Mucosa of descending colon (tissue), 3 donors: Measurements from ENCODE around the gene ICAM1. TPM values are rescaled to one million over a fixed set of nuclear protein-coding genes. Genes with fewer than 3 reads are reported as not detected.

Experiments
- ATAC-seq: fragments of 200-7000 bp; cut with Tn5 transposase; one replicate; pipeline ENCODE4 v1.9.1; 2020; ENCODE audit warnings: mild to moderate bottlenecking, moderate library complexity
- DNase-seq, 3 donors: peaks; one replicate each; pipeline ENCODE4 v3.0.0-alpha.2; 2020
- H3K36me3 ChIP-seq: fragments of 200-600 bp; one replicate; pipeline ENCODE4 v1.8.0; 2021; ENCODE audit warnings: low read depth, mild to moderate bottlenecking
- H3K4me1 ChIP-seq: fragments of 200-600 bp; one replicate; pipeline ENCODE4 v1.8.0; 2021; ENCODE audit warnings: low read depth, mild to moderate bottlenecking
- H3K4me3 ChIP-seq: fragments of 200-600 bp; one replicate; pipeline ENCODE4 v1.8.0; 2021; ENCODE audit warnings: mild to moderate bottlenecking
- H3K9me3 ChIP-seq: fragments of 200-600 bp; one replicate; pipeline ENCODE4 v1.8.0; 2021; ENCODE audit warnings: mild to moderate bottlenecking
- intact Hi-C, 2 donors: fragments of 100-400 bp; cut with DNase I in 1 of 2; cut with micrococcal nuclease in 1 of 2; formaldehyde crosslinking; loops; one replicate each; pipeline versions ENCODE4 v1.11.0 to v1.11.1; 2022; cut with DNase I, micrococcal nuclease
- total RNA-seq, 3 donors: library from RNA; stranded (reverse); fragmentation: NEBNext Ultra II Directional in 2 of 3; extraction: Animal tissue kit (Norgen Biotek cat#: 25700) in 2 of 3; gene quantifications; one replicate each; pipeline versions ENCODE4 v1.2.1 to v1.2.4, GENCODE V29; 2021 to 2023
- TF ChIP-seq, protein P1 (sequence below): fragments of 200-600 bp; IDR thresholded peaks from one replicate; pipeline ENCODE4 v1.8.0; 2022; ENCODE audit warnings: antibody characterized with exemption, mild to moderate bottlenecking
- donor health status: DM: no; HTN: no; CAD: no; lungs with moderate emphysema.
- donor health status: DM: no; HTN: no; CAD: no.
- donor health status: DM: no; HTN: yes; CAD: no.

ICAM1 gene
- total RNA-seq, 3 donors from 2014 or later, result 10.7 to 13.9 (median 13.4) TPM

DNA sequence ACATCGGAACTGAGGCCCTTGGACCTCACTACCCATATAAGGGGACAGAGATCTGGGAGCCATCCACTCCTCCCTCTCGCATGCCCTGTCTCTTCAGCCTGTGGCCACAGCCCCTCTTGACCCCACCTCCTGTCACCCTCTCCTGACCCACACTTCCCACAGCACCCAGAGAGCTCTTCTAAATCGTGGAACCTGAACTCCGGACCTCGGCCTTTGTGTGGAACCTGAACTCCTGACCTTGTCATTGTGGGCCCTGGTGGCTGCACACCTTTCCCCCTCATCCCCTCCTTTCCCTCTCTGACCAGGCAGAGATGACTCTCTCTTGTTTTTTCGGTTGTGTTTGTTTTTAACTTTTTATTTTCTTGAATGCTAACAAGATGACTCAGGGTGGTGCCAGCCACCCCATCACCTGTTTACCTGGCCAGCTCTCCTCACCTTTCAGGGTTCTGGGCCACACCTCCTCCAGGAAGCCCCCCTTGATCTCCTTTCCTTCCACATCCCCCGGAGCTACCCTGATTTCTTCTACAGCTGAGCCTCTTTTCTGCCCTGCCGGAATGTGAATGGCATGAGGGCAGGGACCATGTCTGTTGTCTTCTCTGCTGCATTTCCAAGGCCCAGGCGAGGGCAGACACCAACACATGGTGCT is 13.8 kb upstream of the ICAM1 start:
- Histone ChIP-seq H3K4me1 (peaks cover 15% of the 10 kb centered on the region), H3K36me3 (no peaks in the 10 kb centered on the region), H3K9me3 (no peaks in the 10 kb centered on the region), H3K4me3 (no peak overlapping the region)
- no peak for DNase-seq
- intact Hi-C loops, result no loop called here
- TF ChIP-seq, protein P1, sequence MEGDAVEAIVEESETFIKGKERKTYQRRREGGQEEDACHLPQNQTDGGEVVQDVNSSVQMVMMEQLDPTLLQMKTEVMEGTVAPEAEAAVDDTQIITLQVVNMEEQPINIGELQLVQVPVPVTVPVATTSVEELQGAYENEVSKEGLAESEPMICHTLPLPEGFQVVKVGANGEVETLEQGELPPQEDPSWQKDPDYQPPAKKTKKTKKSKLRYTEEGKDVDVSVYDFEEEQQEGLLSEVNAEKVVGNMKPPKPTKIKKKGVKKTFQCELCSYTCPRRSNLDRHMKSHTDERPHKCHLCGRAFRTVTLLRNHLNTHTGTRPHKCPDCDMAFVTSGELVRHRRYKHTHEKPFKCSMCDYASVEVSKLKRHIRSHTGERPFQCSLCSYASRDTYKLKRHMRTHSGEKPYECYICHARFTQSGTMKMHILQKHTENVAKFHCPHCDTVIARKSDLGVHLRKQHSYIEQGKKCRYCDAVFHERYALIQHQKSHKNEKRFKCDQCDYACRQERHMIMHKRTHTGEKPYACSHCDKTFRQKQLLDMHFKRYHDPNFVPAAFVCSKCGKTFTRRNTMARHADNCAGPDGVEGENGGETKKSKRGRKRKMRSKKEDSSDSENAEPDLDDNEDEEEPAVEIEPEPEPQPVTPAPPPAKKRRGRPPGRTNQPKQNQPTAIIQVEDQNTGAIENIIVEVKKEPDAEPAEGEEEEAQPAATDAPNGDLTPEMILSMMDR, result no peak
- no peak for ATAC-seq

GRCh38 chr19:10258080-10258710 is 12.7 kb upstream of the ICAM1 start:
- DNase-seq, result no peak
- Histone ChIP-seq H3K4me1 (peaks cover 8% of the 10 kb centered on the region), H3K36me3 (no peaks in the 10 kb centered on the region), H3K4me3 (no peak overlapping the region), H3K9me3 (no peaks in the 10 kb centered on the region)
- TF ChIP-seq, protein P1, result no peak
- ATAC-seq, result no peak
- intact Hi-C loops, result no loop called here

DNA sequence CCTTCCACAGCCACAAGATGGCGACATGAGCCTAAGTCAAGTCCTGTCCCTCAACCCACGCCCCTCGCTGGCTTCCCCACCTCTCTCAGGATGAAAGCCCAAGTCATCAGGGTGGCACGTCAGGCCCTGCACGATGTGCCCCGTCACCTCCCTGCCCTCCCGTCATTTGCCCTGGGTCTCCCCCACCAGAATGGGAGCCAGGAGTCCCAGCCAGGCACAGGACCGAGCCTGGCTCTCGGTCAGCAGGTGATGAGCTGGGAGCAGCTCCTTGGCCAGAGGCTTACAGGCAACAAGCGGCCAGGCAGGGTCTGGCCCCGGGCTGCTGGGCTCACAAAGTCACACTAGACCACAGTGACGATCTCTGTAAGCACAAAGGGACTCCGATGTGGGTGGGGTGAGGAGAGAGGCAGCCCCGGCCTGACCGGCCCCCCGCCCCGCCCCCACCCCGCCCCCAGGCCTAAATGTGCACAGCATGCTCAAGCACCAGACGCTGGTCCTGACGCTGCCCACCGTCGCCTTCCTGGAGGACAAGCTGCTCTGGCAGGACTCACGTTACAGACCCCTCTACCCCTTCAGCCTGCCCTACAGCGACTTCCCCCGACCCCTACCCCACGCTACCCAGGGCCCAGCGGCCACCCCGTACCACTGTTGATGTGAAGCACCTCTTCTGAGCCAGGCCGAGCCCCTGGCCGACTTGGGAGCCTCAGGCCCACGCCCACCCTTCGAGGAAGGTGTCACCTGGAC is 11.6 kb upstream of the ICAM1 start:
- peak; percentile 68 for ATAC-seq
- no peaks in the 10 kb centered on the region for H3K36me3 ChIP-seq
- DNase-seq, result peak; percentile 75 to 93 (median 81)
- H3K4me3 ChIP-seq, result no peak overlapping the region
- peaks cover 8% of the 10 kb centered on the region for H3K4me1 ChIP-seq
- TF ChIP-seq, protein P1, result peak; percentile 51
- H3K9me3 ChIP-seq, result no peaks in the 10 kb centered on the region
- intact Hi-C loops, result no loop called here

DNA sequence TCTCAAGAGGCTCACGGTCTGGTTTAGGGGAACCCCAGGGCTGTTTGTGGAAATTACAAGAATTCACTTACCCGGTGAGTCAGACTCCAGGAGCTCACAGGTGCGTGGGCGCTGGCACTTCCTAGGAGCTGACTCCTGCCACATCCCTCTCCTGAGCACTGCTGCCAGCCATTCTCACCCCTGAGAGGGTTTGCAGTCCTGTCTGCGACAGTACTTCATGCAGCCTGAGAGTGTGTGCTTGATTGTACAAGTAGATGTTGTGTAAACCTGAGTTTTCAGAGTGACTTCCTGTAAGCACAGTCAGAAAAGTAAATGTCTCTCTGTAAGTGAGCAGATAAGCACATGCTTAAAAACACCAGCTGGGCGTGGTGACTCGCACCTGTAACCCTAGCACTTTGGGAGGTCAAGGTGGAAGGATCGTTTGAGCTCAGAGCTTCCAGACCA is 10.8 kb upstream of the ICAM1 start:
- ATAC-seq, result peak; percentile 59

DNA sequence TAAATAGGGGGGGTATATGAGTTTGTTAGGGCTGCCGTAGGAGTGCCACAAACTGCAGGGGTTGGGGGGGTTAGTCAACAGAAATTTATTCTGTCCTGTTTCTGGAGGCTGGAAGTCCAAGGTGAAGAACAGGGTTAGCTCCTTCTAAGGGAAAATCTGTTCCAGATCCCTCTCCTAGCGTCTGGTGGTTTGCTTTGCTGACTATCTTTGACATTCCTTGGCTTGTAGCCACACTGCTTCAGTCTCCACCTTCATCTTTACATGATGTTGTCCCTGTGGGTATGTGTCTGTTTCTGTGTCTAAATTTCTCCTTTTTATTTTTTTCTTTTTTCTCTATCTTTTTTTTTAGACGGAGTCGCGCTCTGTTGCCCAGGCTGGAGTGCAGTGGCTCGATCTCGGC is 8.1 kb upstream of the ICAM1 start:
- Histone ChIP-seq H3K36me3 (no peaks in the 10 kb centered on the region), H3K4me3 (no peak overlapping the region), H3K9me3 (no peaks in the 10 kb centered on the region), H3K4me1 (peaks cover 8% of the 10 kb centered on the region)
- no peak for ATAC-seq
- TF ChIP-seq, protein P1, result no peak
- DNase-seq, result no peak
- intact Hi-C loops, result no loop called here

More for the DNA sequence above, 10.8 kb upstream of the ICAM1 start:
- no peaks in the 10 kb centered on the region for H3K36me3 ChIP-seq
- no peak overlapping the region for H3K4me3 ChIP-seq
- TF ChIP-seq, protein P1, result no peak
- intact Hi-C loops, result no loop called here
- peaks cover 8% of the 10 kb centered on the region for H3K4me1 ChIP-seq
- no peak for DNase-seq
- no peaks in the 10 kb centered on the region for H3K9me3 ChIP-seq
